ENCODE data around the gene DAPK1.

The DAPK1 gene

GRCh38 chr9:87502391-87503221, 4.9 kb downstream of the DAPK1 start:
- no peak for TF ChIP-seq ZNF274 (IDR thresholded peaks at IDR 0.05; ENCODE audit: low read depth, low read length)
- peak overlapping the region; percentile 9; the same call in 1 of the 2 replicates for H3K4me3 ChIP-seq (ENCODE audit: low read length)

GRCh38 chr9:87503430-87503829, 5.8 kb downstream of the DAPK1 start:
- no peak overlapping the region for H3K4me3 ChIP-seq (ENCODE audit: low read length)
- no peak for TF ChIP-seq ZNF274 (IDR thresholded peaks at IDR 0.05; ENCODE audit: low read depth, low read length)

- TF ChIP-seq ZNF274 (IDR thresholded peaks at IDR 0.05; ENCODE audit: low read depth, low read length), result no peak
- H3K4me3 ChIP-seq (ENCODE audit: low read length), result no peak overlapping the region
Measured at GRCh38 chr9:87503927-87504326, 6.3 kb downstream of the DAPK1 start.

GRCh38 chr9:87504938-87505337, 7.3 kb downstream of the DAPK1 start:
- H3K4me3 ChIP-seq (ENCODE audit: low read length), result no peak overlapping the region
- no peak for TF ChIP-seq ZNF274 (IDR thresholded peaks at IDR 0.05; ENCODE audit: low read depth, low read length)

DNA sequence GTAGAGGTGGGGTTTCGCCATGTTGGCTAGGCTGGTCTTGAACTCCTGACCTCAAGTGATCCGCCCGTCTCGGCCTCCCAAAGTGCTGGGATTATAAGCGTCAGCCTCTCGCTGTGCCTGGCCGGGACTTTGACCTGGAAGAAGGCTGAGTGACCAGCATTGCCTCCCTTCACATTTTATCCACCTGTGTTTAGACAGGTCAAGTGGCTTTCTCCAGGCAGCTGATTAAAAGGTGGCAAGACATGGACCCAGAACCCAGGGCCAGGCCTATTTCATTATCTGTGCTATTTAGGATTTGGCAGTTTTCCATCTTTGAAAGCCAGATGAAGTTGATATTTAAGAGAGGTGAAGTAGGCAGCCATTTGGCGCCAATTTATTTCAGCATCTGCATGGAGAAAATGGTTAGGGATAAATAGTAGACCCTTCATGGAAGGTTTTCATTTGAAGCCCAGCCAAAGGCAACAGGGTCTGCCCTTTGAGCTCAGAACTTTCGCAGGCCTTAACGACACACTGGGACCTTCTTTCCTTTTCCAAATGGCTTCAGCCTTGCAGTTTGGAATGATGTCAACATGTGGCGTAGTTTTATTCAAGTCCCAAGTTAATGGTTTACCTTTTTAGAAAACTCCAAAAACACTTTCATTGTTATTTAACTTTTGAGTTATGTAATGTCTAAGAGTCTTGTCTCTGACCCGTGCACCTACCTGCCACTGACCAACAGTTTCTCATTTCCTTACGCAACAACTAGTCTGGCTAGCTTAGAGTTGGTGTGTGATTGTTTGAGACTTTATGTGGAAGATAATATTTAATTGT, 8.4 kb downstream of the DAPK1 start:
- no peak for TF ChIP-seq ZNF274 (IDR thresholded peaks at IDR 0.05; ENCODE audit: low read depth, low read length)

GRCh38 chr9:87507576-87507975, 9.9 kb downstream of the DAPK1 start:
- no peak overlapping the region for H3K4me3 ChIP-seq (ENCODE audit: low read length)
- no peak for TF ChIP-seq ZNF274 (IDR thresholded peaks at IDR 0.05; ENCODE audit: low read depth, low read length)

More for the DNA sequence above, 8.4 kb downstream of the DAPK1 start:
- H3K4me3 ChIP-seq (ENCODE audit: low read length), result no peak overlapping the region

DNA sequence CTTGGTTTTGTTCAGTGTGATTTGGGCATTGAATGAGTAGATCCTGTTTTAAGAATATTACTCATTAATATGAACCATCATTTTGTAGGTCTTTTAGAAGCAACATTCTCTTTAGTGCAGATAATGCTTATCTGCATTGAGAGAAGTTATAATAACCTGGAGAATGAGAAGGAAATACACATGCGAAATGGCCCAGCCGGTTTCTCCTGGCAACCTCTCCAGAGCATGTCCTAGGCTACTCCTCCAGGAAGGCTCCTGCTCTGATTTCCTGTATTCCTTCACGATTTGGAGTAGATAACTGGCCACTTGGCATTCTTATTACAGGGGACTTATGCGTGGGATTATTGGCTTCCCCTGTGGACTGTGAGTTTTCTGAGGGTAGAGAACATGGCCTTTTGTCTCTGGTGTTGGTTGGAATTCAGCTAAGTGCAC, 12.6 kb downstream of the DAPK1 start:
- H3K4me3 ChIP-seq (ENCODE audit: low read length), result no peak overlapping the region
- TF ChIP-seq ZNF274 (IDR thresholded peaks at IDR 0.05; ENCODE audit: low read depth, low read length), result no peak

GRCh38 chr9:87512311-87512710, 14.6 kb downstream of the DAPK1 start:
- TF ChIP-seq ZNF274 (IDR thresholded peaks at IDR 0.05; ENCODE audit: low read depth, low read length), result no peak
- no peak overlapping the region for H3K4me3 ChIP-seq (ENCODE audit: low read length)

GRCh38 chr9:87513161-87513560, 15.5 kb downstream of the DAPK1 start:
- H3K4me3 ChIP-seq (ENCODE audit: low read length), result no peak overlapping the region
- TF ChIP-seq ZNF274 (IDR thresholded peaks at IDR 0.05; ENCODE audit: low read depth, low read length), result no peak

DNA sequence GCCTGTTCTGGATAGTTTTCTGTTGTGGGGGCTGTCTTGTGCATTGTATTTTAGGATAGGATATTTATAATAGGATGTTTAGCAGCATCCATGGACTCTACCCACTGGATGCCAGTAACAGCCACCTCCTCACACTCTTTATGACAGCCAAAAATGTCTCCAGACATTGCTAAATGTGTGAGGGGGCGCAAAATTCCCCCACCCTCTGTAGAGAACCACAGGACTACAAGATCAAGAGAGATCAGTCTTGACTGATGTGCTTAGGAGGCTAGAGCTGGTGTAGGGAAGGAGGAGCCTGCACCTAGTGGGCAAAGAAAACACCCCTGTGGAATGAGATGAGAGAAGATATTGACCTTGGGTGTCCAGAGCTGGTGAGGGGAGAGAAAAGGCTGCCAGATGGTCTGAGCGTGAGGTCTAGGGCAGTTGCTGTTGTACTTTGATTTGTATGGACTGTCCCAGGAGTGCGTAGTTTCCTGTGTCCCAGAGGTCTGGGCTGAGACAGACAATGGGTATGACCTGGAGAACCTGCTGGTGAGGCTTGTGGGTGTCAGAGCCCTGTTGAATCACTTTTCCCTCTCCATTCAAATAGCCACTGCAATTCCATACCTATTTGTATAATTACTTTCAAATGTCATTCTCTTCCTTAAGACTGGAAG, 16.3 kb downstream of the DAPK1 start:
- no peak for TF ChIP-seq ZNF274 (IDR thresholded peaks at IDR 0.05; ENCODE audit: low read depth, low read length)
- H3K4me3 ChIP-seq (ENCODE audit: low read length), result no peak overlapping the region

DNA sequence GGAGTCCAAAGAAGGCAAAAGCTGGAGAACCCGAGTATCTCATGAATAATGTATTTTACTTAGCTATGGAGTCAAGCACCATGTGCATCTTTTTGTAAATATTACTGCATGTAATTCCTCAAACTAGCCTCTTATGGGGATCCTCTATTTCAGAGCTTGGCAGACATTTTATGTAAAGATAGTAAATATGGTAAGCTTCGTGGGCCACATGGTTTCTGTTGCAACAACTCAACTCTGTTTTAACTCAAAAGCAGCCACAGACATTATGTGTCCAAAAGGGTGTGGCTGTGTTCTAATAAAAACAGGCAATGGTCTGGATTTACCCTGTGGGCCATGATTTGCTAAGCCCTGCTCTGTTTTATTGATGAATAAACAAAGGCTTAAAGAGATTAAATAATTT, 17.3 kb downstream of the DAPK1 start:
- TF ChIP-seq ZNF274 (IDR thresholded peaks at IDR 0.05; ENCODE audit: low read depth, low read length), result no peak
- H3K4me3 ChIP-seq (ENCODE audit: low read length), result no peak overlapping the region

GRCh38 chr9:87515588-87516221, 18.0 kb downstream of the DAPK1 start:
- TF ChIP-seq ZNF274 (IDR thresholded peaks at IDR 0.05; ENCODE audit: low read depth, low read length), result no peak
- H3K4me3 ChIP-seq (ENCODE audit: low read length), result no peak overlapping the region

- no peak overlapping the region for H3K4me3 ChIP-seq (ENCODE audit: low read length)
- TF ChIP-seq ZNF274 (IDR thresholded peaks at IDR 0.05; ENCODE audit: low read depth, low read length), result no peak
Measured at GRCh38 chr9:87516222-87516925, 18.7 kb downstream of the DAPK1 start.

Data from GM08714 (cell line).